Measurements from ENCODE around the gene P4HTM. TPM values are rescaled to one million over a fixed set of nuclear protein-coding genes. Genes with fewer than 3 reads are reported as not detected.

Gene P4HTM
- total and polyA plus RNA-seq, 2 of the 4 experiments (the other 2 are of a cell fraction) = 10.4 to 26.1 TPM

DNA sequence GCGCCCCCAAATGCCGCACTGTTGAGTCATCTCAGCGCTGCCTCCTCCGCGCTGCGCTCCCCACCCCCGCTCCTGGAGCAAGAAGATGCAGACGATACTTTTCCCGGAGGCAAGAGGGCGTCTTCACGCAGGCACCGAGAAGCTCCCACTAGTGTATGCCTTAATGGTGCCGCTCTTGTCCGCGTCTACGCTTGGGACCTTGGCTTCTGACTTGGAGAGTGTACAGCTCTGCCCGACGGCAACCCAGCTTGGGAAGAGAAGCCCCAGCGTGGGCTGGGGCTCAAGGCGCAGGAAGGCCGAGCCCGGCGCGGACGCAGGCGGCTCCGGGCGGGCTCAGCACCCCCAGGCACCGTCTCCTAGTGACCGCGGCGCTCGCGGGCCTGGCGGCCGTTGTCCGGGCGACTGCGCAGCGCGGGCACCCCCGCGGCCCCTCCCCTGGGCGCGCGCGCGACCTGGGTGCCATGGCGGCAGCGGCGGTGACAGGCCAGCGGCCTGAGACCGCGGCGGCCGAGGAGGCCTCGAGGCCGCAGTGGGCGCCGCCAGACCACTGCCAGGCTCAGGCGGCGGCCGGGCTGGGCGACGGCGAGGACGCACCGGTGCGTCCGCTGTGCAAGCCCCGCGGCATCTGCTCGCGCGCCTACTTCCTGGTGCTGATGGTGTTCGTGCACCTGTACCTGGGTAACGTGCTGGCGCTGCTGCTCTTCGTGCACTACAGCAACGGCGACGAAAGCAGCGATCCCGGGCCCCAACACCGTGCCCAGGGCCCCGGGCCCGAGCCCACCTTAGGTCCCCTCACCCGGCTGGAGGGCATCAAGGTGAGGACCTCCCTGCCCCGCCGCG, at the start of gene P4HTM (continued):
- TF ChIP-seq CTCF (conservative IDR thresholded peaks at IDR 0.05; ENCODE audit: low read depth, low read length) (peak; percentile 49), ELK1 (IDR thresholded peaks at IDR 0.05; ENCODE audit: borderline replicate concordance, low read depth, low read length) (no peak), FOS (IDR thresholded peaks at IDR 0.05; ENCODE audit: low read depth, low read length) (peak; percentile 85), POLR2A (IDR thresholded peaks at IDR 0.05; ENCODE audit: low read depth, low read length) (peak; percentile 77), MAZ (IDR thresholded peaks at IDR 0.05; ENCODE audit: borderline replicate concordance, low read depth, low read length) (peak; percentile 89), RAD21 (IDR thresholded peaks at IDR 0.05; ENCODE audit: low read length) (peak; percentile 42), RFX5 (IDR thresholded peaks at IDR 0.05; ENCODE audit: low read depth, low read length) (no peak)

Measured in IMR-90 (cell line).